NCI-H524 treated with DMSO at 0.1 percent for 48 hours (cell line): ENCODE data around the gene STX18.

Experiments used
- DNase-seq: peaks from one replicate; lab custom pipeline; 2025; lab: John Stamatoyannopoulos, UW

STX18 gene

GRCh38 chr4:4398430-4398829 lies 143.4 kb downstream of the STX18 start:
- no peak for DNase-seq

- DNase-seq, result no peak
Measured at GRCh38 chr4:4397441-4397819, 144.4 kb downstream of the STX18 start.

GRCh38 chr4:4396628-4397440 lies 145.0 kb downstream of the STX18 start:
- DNase-seq, result peak; percentile 54

- peak; percentile 72 for DNase-seq
Measured at GRCh38 chr4:4395849-4396627, 145.8 kb downstream of the STX18 start.

GRCh38 chr4:4395371-4395770 lies 146.5 kb downstream of the STX18 start:
- DNase-seq, result no peak

- DNase-seq, result no peak
Measured at GRCh38 chr4:4394644-4395043, 147.2 kb downstream of the STX18 start.

- no peak for DNase-seq
Measured at GRCh38 chr4:4392501-4393183, 149.2 kb downstream of the STX18 start.

GRCh38 chr4:4391866-4392265 lies 150.0 kb downstream of the STX18 start:
- DNase-seq, result no peak

GRCh38 chr4:4390515-4391240 lies 151.2 kb downstream of the STX18 start:
- no peak for DNase-seq

GRCh38 chr4:4390046-4390445 lies 151.8 kb downstream of the STX18 start:
- DNase-seq, result no peak

GRCh38 chr4:4388836-4389575 lies 152.8 kb downstream of the STX18 start:
- no peak for DNase-seq

- no peak for DNase-seq
Measured at GRCh38 chr4:4388311-4388790, 153.5 kb downstream of the STX18 start.

GRCh38 chr4:4387531-4388310 lies 154.1 kb downstream of the STX18 start:
- DNase-seq, result no peak

GRCh38 chr4:4386736-4387392 lies 155.0 kb downstream of the STX18 start, which contains the start of gene NSG1:
Gene NSG1, plus strand, starts transcription at chr4:4387102. Its CDS starts 528 bp downstream, at chr4:4387630.
- no peak for DNase-seq

GRCh38 chr4:4386296-4386735 lies 155.5 kb downstream of the STX18 start:
- no peak for DNase-seq

GRCh38 chr4:4385729-4386295 lies 156.0 kb downstream of the STX18 start:
- no peak for DNase-seq

- no peak for DNase-seq
Measured at GRCh38 chr4:4384837-4385236, 157.0 kb downstream of the STX18 start.

- DNase-seq, result no peak
Measured at GRCh38 chr4:4383085-4383484, 158.8 kb downstream of the STX18 start.

GRCh38 chr4:4379540-4380087 lies 162.2 kb downstream of the STX18 start:
- no peak for DNase-seq
